HEK293T (cell line): ENCODE data around the gene LAMA3.

ENCODE experiments used
- CTCF ChIA-PET: fragments of 350-600 bp; formaldehyde crosslinking; extraction: SDS; loops from one replicate; lab custom pipeline; 2021; ENCODE audit warnings: antibody characterized with exemption, inconsistent platforms; lab: Yijun Ruan, JAX
- POLR2A ChIA-PET: fragments of 350-600 bp; formaldehyde crosslinking; extraction: SDS; loops from one replicate; lab custom pipeline; 2020; ENCODE audit warnings: antibody characterized with exemption, inconsistent platforms; lab: Yijun Ruan, JAX
- DNase-seq: peaks from one replicate; pipeline ENCODE4 v3.0.0; 2012; ENCODE audit warnings: mixed read lengths; ENCODE audit errors: extremely low spot score
- ARNT ChIP-seq: fragments of 450-650 bp; IDR thresholded peaks from 2 replicates; pipeline ENCODE4 v1.6.1; 2017; ENCODE audit warnings: mild to moderate bottlenecking
- BHLHE40 ChIP-seq: fragments of 450-650 bp; IDR thresholded peaks from 2 replicates; pipeline ENCODE4 v1.6.1; 2016; ENCODE audit warnings: mild to moderate bottlenecking, moderate library complexity, borderline replicate concordance
- CTBP1 ChIP-seq: fragments of 450-650 bp; IDR thresholded peaks from 2 replicates; pipeline ENCODE4 v1.6.1; 2016; ENCODE audit warnings: borderline replicate concordance
- ELF4 ChIP-seq: fragments of 450-650 bp; IDR thresholded peaks from 2 replicates; pipeline ENCODE4 v1.6.1; 2017; ENCODE audit warnings: antibody characterized with exemption
- FOXA1 ChIP-seq: fragments of 450-650 bp; IDR thresholded peaks from 2 replicates; pipeline ENCODE4 v1.6.1; 2016; ENCODE audit warnings: mild to moderate bottlenecking
- FOXK2 ChIP-seq: fragments of 450-650 bp; IDR thresholded peaks from 2 replicates; pipeline ENCODE4 v1.6.1; 2016; ENCODE audit warnings: mild to moderate bottlenecking
- FOXM1 ChIP-seq: fragments of 450-650 bp; IDR thresholded peaks from 2 replicates; pipeline ENCODE4 v1.6.1; 2017; ENCODE audit warnings: mild to moderate bottlenecking, borderline replicate concordance
- HDGF ChIP-seq: fragments of 450-650 bp; IDR thresholded peaks from 2 replicates; pipeline ENCODE4 v1.6.1; 2017; ENCODE audit warnings: antibody characterized with exemption, borderline replicate concordance
- L3MBTL2 ChIP-seq: fragments of 450-650 bp; conservative IDR thresholded peaks from 2 replicates; pipeline ENCODE4 v1.6.1; 2016; ENCODE audit warnings: mild to moderate bottlenecking
- LEF1 ChIP-seq: fragments of 450-650 bp; IDR thresholded peaks from 2 replicates; pipeline ENCODE4 v1.6.1; 2017; ENCODE audit warnings: mild to moderate bottlenecking, borderline replicate concordance
- NFRKB ChIP-seq: fragments of 450-650 bp; IDR thresholded peaks from 2 replicates; pipeline ENCODE4 v1.6.1; 2016; ENCODE audit warnings: mild to moderate bottlenecking, moderate library complexity
- SP1 ChIP-seq: fragments of 450-650 bp; IDR thresholded peaks from 2 replicates; pipeline ENCODE4 v1.6.1; 2017
- SUZ12 ChIP-seq: fragments of 450-650 bp; IDR thresholded peaks from 2 replicates; pipeline ENCODE4 v1.6.1; 2016; ENCODE audit warnings: mild to moderate bottlenecking
- TARDBP ChIP-seq: fragments of 450-650 bp; IDR thresholded peaks from 2 replicates; pipeline ENCODE4 v1.6.1; 2016
- ZNF384 ChIP-seq: fragments of 450-650 bp; IDR thresholded peaks from 2 replicates; pipeline ENCODE4 v1.6.1; 2016
- TF ChIP-seq, protein P1 (sequence below): fragments of 450-650 bp; IDR thresholded peaks from 2 replicates; pipeline ENCODE4 v1.6.1; 2016

The LAMA3 gene

DNA sequence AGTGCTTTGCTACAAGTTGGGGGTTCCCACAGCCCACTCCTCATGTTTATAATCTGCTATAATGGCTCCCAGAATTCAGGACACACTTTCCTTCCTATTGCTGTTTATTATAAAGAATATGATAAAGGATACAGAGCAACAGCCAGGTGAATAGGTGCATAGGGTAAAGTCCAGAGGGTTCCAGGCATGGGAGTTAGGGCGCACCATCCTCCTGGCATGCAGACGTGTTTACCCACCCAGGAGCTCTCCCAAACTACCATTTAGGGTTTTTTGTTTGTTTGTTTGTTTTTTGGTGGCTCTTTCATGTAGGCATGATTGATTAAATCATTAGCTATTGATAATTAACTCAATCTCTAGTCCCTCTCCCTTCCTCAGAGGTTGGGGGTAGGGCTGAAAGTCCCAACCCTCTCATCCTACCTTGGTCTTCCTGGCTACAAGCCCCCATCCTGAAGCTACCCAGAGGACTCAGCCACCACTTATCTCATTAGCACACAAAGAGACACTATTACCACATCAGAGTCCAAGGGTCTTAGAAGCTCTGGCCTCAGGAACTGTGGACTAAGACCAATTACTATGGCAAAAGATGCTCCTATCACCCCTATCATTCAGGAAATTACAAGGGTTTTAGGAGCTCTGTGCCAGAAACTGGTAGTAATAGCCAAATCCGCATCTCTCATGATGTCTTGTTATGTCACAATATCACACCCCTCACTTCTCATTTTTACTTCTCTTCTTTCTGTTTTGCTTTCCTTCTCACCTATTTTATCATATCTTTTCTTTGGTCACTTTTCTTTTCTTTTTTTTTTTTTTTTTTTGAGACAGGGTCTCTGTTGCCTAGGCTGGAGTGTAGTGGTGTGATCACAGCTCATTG, 170.4 kb downstream of the LAMA3 start:
- TF ChIP-seq CTBP1: no peak
- no peak for TF ChIP-seq FOXA1
- no peak for TF ChIP-seq LEF1
- TF ChIP-seq ZNF384: no peak
- TF ChIP-seq SUZ12: no peak
- TF ChIP-seq FOXM1: no peak
- TF ChIP-seq, protein P1, sequence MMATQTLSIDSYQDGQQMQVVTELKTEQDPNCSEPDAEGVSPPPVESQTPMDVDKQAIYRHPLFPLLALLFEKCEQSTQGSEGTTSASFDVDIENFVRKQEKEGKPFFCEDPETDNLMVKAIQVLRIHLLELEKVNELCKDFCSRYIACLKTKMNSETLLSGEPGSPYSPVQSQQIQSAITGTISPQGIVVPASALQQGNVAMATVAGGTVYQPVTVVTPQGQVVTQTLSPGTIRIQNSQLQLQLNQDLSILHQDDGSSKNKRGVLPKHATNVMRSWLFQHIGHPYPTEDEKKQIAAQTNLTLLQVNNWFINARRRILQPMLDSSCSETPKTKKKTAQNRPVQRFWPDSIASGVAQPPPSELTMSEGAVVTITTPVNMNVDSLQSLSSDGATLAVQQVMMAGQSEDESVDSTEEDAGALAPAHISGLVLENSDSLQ: no peak
- no peak for TF ChIP-seq FOXK2
- TF ChIP-seq BHLHE40: no peak
- no peak for TF ChIP-seq L3MBTL2
- TF ChIP-seq ELF4: no peak
- ChIA-PET CTCF (interaction anchor here (0.6 kb wide), 1 partner anchor 201 kb away, joined by 5 read pairs; no protein-coding TSS in a partner anchor), POLR2A (no interaction called here)
- no peak for DNase-seq

- CTCF ChIA-PET: interaction anchor here (0.8 kb wide), 1 partner anchor 109 kb away, joined by 3 read pairs; no protein-coding TSS in a partner anchor
- TF ChIP-seq FOXK2 (no peak), SUZ12 (no peak)
- DNase-seq: no peak
- POLR2A ChIA-PET: no interaction called here
These were observed 172.1 kb downstream of the LAMA3 start for GRCh38 chr18:23861326-23861725.

DNA sequence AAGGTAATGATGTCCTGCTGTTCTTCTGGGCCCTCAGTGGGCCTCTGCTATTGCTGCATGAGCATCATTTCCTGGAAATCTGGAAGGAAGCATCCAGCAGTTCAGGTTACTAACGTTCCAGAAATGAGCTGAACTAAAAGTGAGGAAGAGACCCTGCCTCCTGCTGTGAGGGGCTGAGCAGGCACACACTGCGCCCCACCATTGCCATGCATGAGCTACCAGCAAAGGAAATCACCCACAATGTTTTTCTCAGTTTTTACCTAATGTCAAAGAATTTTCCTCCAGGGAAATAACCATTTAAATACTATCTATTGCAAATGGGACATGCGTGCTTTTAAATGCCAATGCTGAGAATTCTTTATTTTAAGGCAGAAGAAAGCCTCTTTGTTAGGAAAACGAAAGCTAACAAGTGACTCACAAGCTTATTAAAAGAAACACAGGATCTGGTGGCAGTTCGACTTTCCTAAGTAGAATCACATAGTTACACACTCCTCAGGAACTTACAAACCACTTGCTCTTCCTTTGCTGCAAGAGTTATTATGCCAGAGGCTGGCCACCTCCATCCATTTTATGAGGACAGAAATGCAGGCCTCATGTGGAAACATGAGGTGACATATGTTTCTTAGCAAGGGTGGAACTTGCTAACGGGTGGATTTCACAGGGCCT, 172.7 kb downstream of the LAMA3 start:
- CTCF ChIA-PET: interaction anchor here (0.8 kb wide), 1 partner anchor 109 kb away, joined by 3 read pairs; no protein-coding TSS in a partner anchor
- TF ChIP-seq FOXM1: no peak
- TF ChIP-seq FOXK2: no peak
- TF ChIP-seq BHLHE40: no peak
- no peak for TF ChIP-seq LEF1
- TF ChIP-seq SP1: no peak
- TF ChIP-seq TARDBP: no peak
- TF ChIP-seq HDGF: no peak
- no peak for TF ChIP-seq FOXA1
- no peak for TF ChIP-seq ARNT
- TF ChIP-seq, protein P1: no peak
- no peak for TF ChIP-seq CTBP1
- no peak for TF ChIP-seq NFRKB
- TF ChIP-seq ZNF384: no peak
- TF ChIP-seq ELF4: no peak
- no peak for TF ChIP-seq L3MBTL2
- TF ChIP-seq SUZ12: no peak
- POLR2A ChIA-PET: no interaction called here
- DNase-seq: no peak

- TF ChIP-seq FOXA1: no peak
- TF ChIP-seq BHLHE40: no peak
- TF ChIP-seq FOXM1: no peak
- TF ChIP-seq, protein P1: no peak
- no peak for TF ChIP-seq NFRKB
- no peak for TF ChIP-seq LEF1
- TF ChIP-seq FOXK2: no peak
- no peak for TF ChIP-seq SP1
- TF ChIP-seq ARNT: no peak
- no peak for TF ChIP-seq SUZ12
- TF ChIP-seq HDGF: no peak
- TF ChIP-seq TARDBP: no peak
- no peak for TF ChIP-seq ELF4
- no peak for TF ChIP-seq CTBP1
- TF ChIP-seq L3MBTL2: no peak
- TF ChIP-seq ZNF384: no peak
- ChIA-PET CTCF (no interaction called here), POLR2A (no interaction called here)
- DNase-seq: no peak
These were observed 175.4 kb downstream of the LAMA3 start for GRCh38 chr18:23864624-23865023.

DNA sequence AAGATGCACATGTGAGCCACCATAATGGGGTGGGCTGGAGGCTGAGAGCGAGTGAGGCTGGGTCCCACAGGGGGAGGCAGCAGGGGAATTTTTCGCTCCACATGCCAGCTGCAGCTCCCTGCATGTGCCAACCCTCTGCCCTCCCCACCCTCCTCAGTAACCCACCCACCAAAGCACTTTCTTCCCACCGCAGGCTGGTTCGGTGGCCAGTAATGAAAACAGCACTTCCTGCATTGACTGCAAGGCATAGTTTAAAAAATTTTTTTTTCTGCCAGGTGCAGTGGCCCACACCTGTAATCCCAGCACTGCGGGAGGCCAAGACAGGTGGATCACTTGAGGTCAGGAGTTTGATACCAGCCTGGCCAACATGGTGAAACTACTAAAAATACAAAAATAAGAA, 177.8 kb downstream of the LAMA3 start:
- ChIA-PET POLR2A (no interaction called here), CTCF (no interaction called here)
- no peak for DNase-seq
- no peak for TF ChIP-seq BHLHE40
- TF ChIP-seq ARNT: no peak
- TF ChIP-seq L3MBTL2: no peak
- TF ChIP-seq CTBP1: no peak
- TF ChIP-seq HDGF: no peak
- no peak for TF ChIP-seq LEF1
- TF ChIP-seq ZNF384: no peak
- no peak for TF ChIP-seq FOXM1
- TF ChIP-seq, protein P1: no peak
- TF ChIP-seq TARDBP: no peak
- TF ChIP-seq NFRKB: no peak
- no peak for TF ChIP-seq SP1
